H1 (cell line): ENCODE data around the gene PCDHA9. TPM values are rescaled to one million over a fixed set of nuclear protein-coding genes. Genes with fewer than 3 reads are reported as not detected.

Experiments used
- CTCF ChIA-PET: fragments of 300-600 bp; sonication (Branson Sonifier 250); formaldehyde crosslinking; loops from one replicate; lab custom pipeline; 2021; ENCODE audit not compliant: partially characterized antibody; lab: Charles Lee
- POLR2A ChIA-PET: fragments of 300-600 bp; sonication (Branson Sonifier 250); formaldehyde crosslinking; loops from one replicate; lab custom pipeline; 2021; ENCODE audit warnings: inconsistent platforms; ENCODE audit not compliant: partially characterized antibody; lab: Charles Lee
- DNase-seq, 2 experiments: peaks; one replicate each; pipeline versions ENCODE4 v3.0.0 to v3.0.0-alpha.2; 2010 to 2022; ENCODE audit warnings: low spot score in 2 of 2, low read depth in 1 of 2, mixed read lengths in 1 of 2
- FAIRE-seq: peaks from 2 replicates; lab custom pipeline; 2011; peaks lifted over from hg19 to GRCh38; lab: Jason Lieb, UNC
- H2AFZ ChIP-seq: 2 replicates; pipeline ENCODE4 v1.8.1; 2012; ENCODE audit warnings: low read length, inconsistent platforms
- H2AK5ac ChIP-seq: 2 replicates; pipeline ENCODE4 v1.6.1; 2013; ENCODE audit warnings: low read depth, low read length
- H2BK120ac ChIP-seq: replicated peaks from 2 replicates; pipeline ENCODE3; 2013; ENCODE audit warnings: low read depth, low read length, inconsistent platforms
- H2BK12ac ChIP-seq: 2 replicates; pipeline ENCODE4 v1.6.1; 2013; ENCODE audit warnings: low read depth, low read length
- H2BK15ac ChIP-seq: 2 replicates; pipeline ENCODE4 v1.6.1; 2013; ENCODE audit warnings: low read length
- H2BK20ac ChIP-seq: 2 replicates; pipeline ENCODE4 v1.6.1; 2013; ENCODE audit warnings: low read length
- H2BK5ac ChIP-seq: 2 replicates; pipeline ENCODE4 v1.6.1; 2013; ENCODE audit warnings: low read depth, low read length
- H3K14ac ChIP-seq: 2 replicates; pipeline ENCODE4 v1.6.1; 2013; ENCODE audit warnings: inconsistent platforms; ENCODE audit not compliant: insufficient read length
- H3K18ac ChIP-seq: 2 replicates; pipeline ENCODE4 v1.6.1; 2013; ENCODE audit warnings: low read length; ENCODE audit errors: extremely low read depth
- H3K23ac ChIP-seq: 2 replicates; pipeline ENCODE4 v1.6.1; 2013; ENCODE audit warnings: inconsistent platforms; ENCODE audit not compliant: insufficient read length
- H3K23me2 ChIP-seq: 2 replicates; pipeline ENCODE4 v1.6.1; 2013; ENCODE audit warnings: low read depth, low read length
- H3K27ac ChIP-seq: 2 replicates; pipeline ENCODE4 v1.6.1; 2011; ENCODE audit warnings: low read depth, low read length, inconsistent platforms
- H3K27me3 ChIP-seq, 4 experiments: replicated peaks in 1 of 4; 1 replicate in 1 of 4; 2 replicates in 3 of 4; pipeline versions ENCODE4 v1.6.1 to v1.8.1; 2011 to 2013; ENCODE audit warnings: low read length in 3 of 4, mild to moderate bottlenecking in 3 of 4, inconsistent platforms in 2 of 4, mixed read lengths in 2 of 4, moderate library complexity in 1 of 4; ENCODE audit not compliant: control insufficient read depth in 3 of 4, insufficient read depth in 3 of 4; ENCODE audit errors: extremely low read depth in 1 of 4
- H3K36me3 ChIP-seq, 4 experiments: 2 replicates each; pipeline versions ENCODE4 v1.6.1 to v1.8.1; 2011 to 2013; ENCODE audit warnings: mild to moderate bottlenecking in 4 of 4, low read length in 3 of 4, moderate library complexity in 2 of 4, control low read depth in 1 of 4, inconsistent platforms in 1 of 4; ENCODE audit not compliant: insufficient read depth in 4 of 4, control insufficient read depth in 2 of 4
- H3K4ac ChIP-seq: replicated peaks from 2 replicates; pipeline ENCODE3; 2013; ENCODE audit warnings: low read length, low read depth, mixed read lengths, inconsistent platforms; ENCODE audit not compliant: insufficient read length
- H3K4me1 ChIP-seq, 4 experiments: replicated peaks in 1 of 4; 1 replicate in 1 of 4; 2 replicates in 3 of 4; pipeline versions ENCODE4 v1.6.1 to v1.8.1; 2011 to 2013; ENCODE audit warnings: low read length in 3 of 4, inconsistent platforms in 2 of 4, mixed read lengths in 1 of 4; ENCODE audit not compliant: insufficient read depth in 4 of 4, control insufficient read depth in 3 of 4
- H3K4me2 ChIP-seq, 2 experiments: 2 replicates each; pipeline versions ENCODE4 v1.6.1 to v1.8.1; 2011 to 2013; ENCODE audit warnings: low read depth in 2 of 2, low read length in 2 of 2, control low read depth in 1 of 2, inconsistent platforms in 1 of 2, mild to moderate bottlenecking in 1 of 2; ENCODE audit not compliant: insufficient read depth in 1 of 2
- H3K4me3 ChIP-seq, 4 experiments: fragments of 200-600, 300-600 bp in 1 of 4; sonication (generic), shearing (Covaris generic), sonication (Bioruptor Twin) in 1 of 4; 2 replicates each; pipeline versions ENCODE4 v1.5.1 to v1.8.1; 2011 to 2016; ENCODE audit warnings: low read length in 4 of 4, low read depth in 3 of 4, control low read depth in 2 of 4, inconsistent platforms in 2 of 4, mild to moderate bottlenecking in 2 of 4, mixed read lengths in 1 of 4, moderate library complexity in 1 of 4; ENCODE audit not compliant: insufficient read depth in 2 of 4; ENCODE audit errors: extremely low read depth in 1 of 4
- H3K56ac ChIP-seq: replicated peaks from 2 replicates; pipeline ENCODE3; 2013; ENCODE audit warnings: low read depth, mild to moderate bottlenecking, mixed read lengths, low read length, inconsistent platforms; ENCODE audit not compliant: insufficient read length
- H3K79me1 ChIP-seq: 2 replicates; pipeline ENCODE4 v1.6.1; 2013; ENCODE audit warnings: low read depth, low read length, control low read depth
- H3K79me2 ChIP-seq, 2 experiments: 2 replicates each; pipeline versions ENCODE4 v1.6.1 to v1.8.1; 2012 to 2013; ENCODE audit warnings: low read length in 2 of 2, mild to moderate bottlenecking in 2 of 2, inconsistent platforms in 1 of 2; ENCODE audit not compliant: insufficient read depth in 2 of 2, control insufficient read depth in 1 of 2
- H3K9ac ChIP-seq, 4 experiments: replicated peaks in 1 of 4; 1 replicate in 1 of 4; 2 replicates in 3 of 4; pipeline versions ENCODE4 v1.6.1 to v1.8.1; 2011 to 2013; ENCODE audit warnings: low read depth in 3 of 4, low read length in 3 of 4, control low read depth in 2 of 4, mild to moderate bottlenecking in 2 of 4, moderate library complexity in 2 of 4, inconsistent platforms in 1 of 4; ENCODE audit errors: extremely low read depth in 1 of 4
- H3K9me3 ChIP-seq, 2 experiments: 2 replicates each; pipeline versions ENCODE4 v1.6.1 to v1.8.1; 2012 to 2013; ENCODE audit warnings: mild to moderate bottlenecking in 2 of 2, moderate library complexity in 2 of 2, control low read depth in 1 of 2, inconsistent platforms in 1 of 2, low read depth in 1 of 2, low read length in 1 of 2, mixed read lengths in 1 of 2; ENCODE audit not compliant: insufficient read depth in 2 of 2
- H4K20me1 ChIP-seq, 2 experiments: replicated peaks in 1 of 2; 2 replicates each; pipeline versions ENCODE3 to v1.8.1; 2011 to 2013; ENCODE audit warnings: inconsistent platforms in 2 of 2, low read length in 2 of 2, mild to moderate bottlenecking in 1 of 2; ENCODE audit not compliant: insufficient read depth in 2 of 2, control insufficient read depth in 1 of 2
- H4K5ac ChIP-seq: 2 replicates; pipeline ENCODE4 v1.6.1; 2013; ENCODE audit warnings: low read length, low read depth, mixed read lengths, inconsistent platforms; ENCODE audit not compliant: insufficient read length
- H4K8ac ChIP-seq: 2 replicates; pipeline ENCODE4 v1.8.0; 2013; ENCODE audit warnings: mild to moderate bottlenecking, moderate library complexity, low read length, inconsistent platforms; ENCODE audit not compliant: insufficient read depth; ENCODE audit errors: extremely low read depth
- H4K91ac ChIP-seq: replicated peaks from 2 replicates; pipeline ENCODE3; 2013; ENCODE audit warnings: low read length, mixed read lengths, inconsistent platforms; ENCODE audit not compliant: insufficient read length
- E2F6 ChIP-seq: IDR thresholded peaks from 2 replicates; pipeline ENCODE4 v1.6.1; 2012; ENCODE audit warnings: inconsistent platforms
- FOSL1 ChIP-seq: IDR thresholded peaks from 2 replicates; pipeline ENCODE4 v1.6.1; 2011; ENCODE audit warnings: mild to moderate bottlenecking, low read depth, low read length, moderate library complexity; ENCODE audit not compliant: insufficient read depth
- GABPA ChIP-seq: IDR thresholded peaks from 2 replicates; pipeline ENCODE4 v1.6.1; 2011; ENCODE audit warnings: mild to moderate bottlenecking, low read length, moderate library complexity, borderline replicate concordance; ENCODE audit not compliant: insufficient read depth
- KDM1A ChIP-seq: fragments of 200-600, 300-600 bp; sonication (generic); IDR thresholded peaks from 2 replicates; pipeline ENCODE4 v1.7.1; 2016; ENCODE audit warnings: mild to moderate bottlenecking, low read length, borderline replicate concordance
- RBBP5 ChIP-seq: IDR thresholded peaks from 2 replicates; pipeline ENCODE4 v1.7.1; 2012; ENCODE audit warnings: low read depth, mild to moderate bottlenecking, inconsistent platforms, low read length, moderate library complexity, borderline replicate concordance
- SP1 ChIP-seq: IDR thresholded peaks from 2 replicates; pipeline ENCODE4 v1.6.1; 2011; ENCODE audit warnings: low read depth, low read length
- WGBS, 2 experiments: shearing (Covaris generic) in 1 of 2; methylation state at CpG; one replicate each; pipeline versions ENCODE4 v1.1.6 to v1.1.7; 2013 to 2015; ENCODE audit warnings: low lambda C conversion rate in 2 of 2, mixed read lengths in 2 of 2, inconsistent platforms in 1 of 2, low coverage in 1 of 2, missing lambda C conversion rate in 1 of 2; ENCODE audit not compliant: insufficient replicate concordance in 2 of 2, insufficient coverage in 1 of 2, insufficient read length in 1 of 2; ENCODE audit errors: extremely low coverage in 1 of 2, missing lambda C conversion rate in 1 of 2; 5-methylcytosine and 5-hydroxymethylcytosine counted together
- polyA plus RNA-seq, 7 experiments: library from polyadenylated mRNA; depleted of rRNA in 3 of 7; stranded (reverse) in 5 of 7; unstranded in 2 of 7; fragments of >200 nt in 5 of 7; fragments of 200-250 nt in 2 of 7; gene quantifications; 1 replicate in 5 of 7; 2 replicates in 1 of 7; 4 replicates in 1 of 7; pipeline versions ENCODE4 v1.2.1 to v1.2.3, GENCODE V29; 2011 to 2013; ENCODE audit warnings: missing spikeins in 2 of 7, mixed read lengths in 2 of 7
- total RNA-seq: library from RNA; stranded (reverse); fragmentation: NEBNext Ultra II Directional; extraction: Animal tissue kit (Norgen Biotek cat#: 25700); gene quantifications from 2 replicates; pipeline ENCODE4 v1.2.1, GENCODE V29; 2021

Gene PCDHA9
- total and polyA plus RNA-seq, 2 of the 8 experiments (the other 6 are each of a cell fraction or from before 2014, with no cell fraction given), result 0.12 to 0.28 TPM

GRCh38 chr5:140842798-140843733, 5.1 kb upstream of the PCDHA9 start:
- Histone ChIP-seq H3K79me2 (no peaks in the 10 kb centered on the region), H3K14ac (no peak overlapping the region), H2AK5ac (no peak overlapping the region), H3K27me3 (no peaks in the 10 kb centered on the region), H2BK15ac (no peak overlapping the region), H3K9me3 (no peaks in the 10 kb centered on the region; a peak in 1 of 4 replicates), H3K27ac (no peak overlapping the region), H2BK12ac (no peak overlapping the region), H3K23me2 (no peaks in the 10 kb centered on the region), H4K5ac (no peak overlapping the region), H3K23ac (no peak overlapping the region), H3K56ac (no peak overlapping the region), H3K4ac (no peak overlapping the region), H2AFZ (no peak overlapping the region), H3K18ac (no peak overlapping the region), H3K4me2 (no peak overlapping the region), H3K79me1 (no peaks in the 10 kb centered on the region), H3K4me1 (no peaks in the 10 kb centered on the region), H2BK120ac (no peak overlapping the region), H4K8ac (no peak overlapping the region), H3K4me3 (no peak overlapping the region), H2BK20ac (no peak overlapping the region), H2BK5ac (no peak overlapping the region), H4K91ac (no peak overlapping the region), H4K20me1 (no peaks in the 10 kb centered on the region), H3K36me3 (peaks cover 0 to 3% (median 0%) of the 10 kb centered on the region in 4 experiments; a peak in 1 of 8 replicates), H3K9ac (no peak overlapping the region)
- POLR2A ChIA-PET, result interaction anchor here (1.8 kb wide), 1 partner anchor 26 kb away, joined by 10 read pairs; the partner anchor contains the start of gene PCDHA11
- DNase-seq (no peak), FAIRE-seq (no peak)
- CTCF ChIA-PET, result interaction anchor here (0.6 to 4.5 kb wide), 10 partner anchors 15 to 207 kb away, joined by 3 to 122 read pairs (median 12); partner anchors contain the start of genes PCDHA11, PCDHA4, PCDHA6 and PCDHB1
- WGBS, 2 experiments, result 94% methylated on average over 7 of the region's 87 CpGs; no CpG with 5 or more reads in 1 of the 2 experiments
- TF ChIP-seq SP1, result no peak
- no peak for TF ChIP-seq FOSL1
- TF ChIP-seq GABPA, result no peak
- TF ChIP-seq E2F6, result no peak
- TF ChIP-seq KDM1A, result no peak
- no peak for TF ChIP-seq RBBP5
